ENCODE results near the gene FRY.

The FRY gene

DNA sequence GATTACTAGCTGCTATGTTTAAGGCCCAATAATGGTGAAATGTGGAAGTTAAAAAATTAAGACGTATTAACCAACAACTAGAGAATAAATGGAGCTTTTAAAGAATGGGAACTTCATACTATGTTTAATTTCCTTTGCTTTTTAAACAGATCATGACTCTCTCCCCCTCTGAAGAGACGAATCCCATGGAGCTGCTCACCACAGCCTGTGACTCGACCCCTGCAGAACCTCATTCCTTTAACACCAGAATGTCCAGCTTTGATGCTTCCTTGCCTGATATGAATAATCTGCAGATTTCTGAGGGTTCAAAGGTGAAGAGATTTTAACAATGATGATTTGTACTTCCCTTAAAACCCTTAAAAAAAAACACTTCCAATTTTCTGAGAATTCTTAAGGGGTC is 230.6 kb downstream of the FRY start:
- Histone ChIP-seq H3K36me3 (replicated peaks; ENCODE audit: low read depth, low read length) (no peaks in the 10 kb centered on the region), H3K4me1 (ENCODE audit: low read length) (peaks cover 8% of the 10 kb centered on the region), H3K4me2 (ENCODE audit: low read length) (no peak overlapping the region), H3K79me2 (ENCODE audit: low read length) (no peaks in the 10 kb centered on the region), H4K20me1 (ENCODE audit: insufficient read depth, low read length) (no peaks in the 10 kb centered on the region), H3K27ac (ENCODE audit: low read length) (no peak overlapping the region), H3K9ac (ENCODE audit: low read length) (no peak overlapping the region), H3K27me3 (ENCODE audit: low read depth, low read length) (no peaks in the 10 kb centered on the region; the same call in none of the 2 replicates), H3K4me3 (ENCODE audit: low read length) (no peak overlapping the region), H2AFZ (ENCODE audit: low read depth, low read length) (no peak overlapping the region), H3K9me3 (ENCODE audit: insufficient read depth, low read length) (no peaks in the 10 kb centered on the region)
- TF ChIP-seq EZH2phosphoT487 (IDR thresholded peaks at IDR 0.05; ENCODE audit: low read depth) = no peak
- TF ChIP-seq, protein P1, sequence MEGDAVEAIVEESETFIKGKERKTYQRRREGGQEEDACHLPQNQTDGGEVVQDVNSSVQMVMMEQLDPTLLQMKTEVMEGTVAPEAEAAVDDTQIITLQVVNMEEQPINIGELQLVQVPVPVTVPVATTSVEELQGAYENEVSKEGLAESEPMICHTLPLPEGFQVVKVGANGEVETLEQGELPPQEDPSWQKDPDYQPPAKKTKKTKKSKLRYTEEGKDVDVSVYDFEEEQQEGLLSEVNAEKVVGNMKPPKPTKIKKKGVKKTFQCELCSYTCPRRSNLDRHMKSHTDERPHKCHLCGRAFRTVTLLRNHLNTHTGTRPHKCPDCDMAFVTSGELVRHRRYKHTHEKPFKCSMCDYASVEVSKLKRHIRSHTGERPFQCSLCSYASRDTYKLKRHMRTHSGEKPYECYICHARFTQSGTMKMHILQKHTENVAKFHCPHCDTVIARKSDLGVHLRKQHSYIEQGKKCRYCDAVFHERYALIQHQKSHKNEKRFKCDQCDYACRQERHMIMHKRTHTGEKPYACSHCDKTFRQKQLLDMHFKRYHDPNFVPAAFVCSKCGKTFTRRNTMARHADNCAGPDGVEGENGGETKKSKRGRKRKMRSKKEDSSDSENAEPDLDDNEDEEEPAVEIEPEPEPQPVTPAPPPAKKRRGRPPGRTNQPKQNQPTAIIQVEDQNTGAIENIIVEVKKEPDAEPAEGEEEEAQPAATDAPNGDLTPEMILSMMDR (IDR thresholded peaks at IDR 0.05; ENCODE audit: low read depth, low read length) = no peak

DNA sequence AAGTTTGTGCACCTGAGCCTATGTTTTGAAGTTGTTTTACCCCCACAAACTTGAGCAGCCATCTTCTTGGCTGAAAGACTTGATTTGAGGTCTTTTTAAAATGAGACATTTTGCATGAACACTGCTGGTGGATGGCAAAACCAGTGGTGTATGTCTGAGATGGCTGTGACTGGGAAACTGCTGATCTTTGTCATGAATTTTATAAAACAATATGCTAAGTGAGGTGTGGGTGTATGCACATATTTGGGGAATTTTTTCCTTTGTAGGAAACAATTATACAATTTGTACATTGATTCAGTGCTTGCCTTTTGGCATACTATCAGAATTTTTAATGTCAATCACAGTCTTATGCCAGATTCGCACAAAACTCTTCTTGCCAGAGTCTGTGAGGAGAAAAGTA is 231.0 kb downstream of the FRY start:
- no peak overlapping the region for H3K9ac ChIP-seq (ENCODE audit: low read length)
- H4K20me1 ChIP-seq (ENCODE audit: insufficient read depth, low read length) = no peaks in the 10 kb centered on the region
- H3K27ac ChIP-seq (ENCODE audit: low read length) = no peak overlapping the region
- H3K9me3 ChIP-seq (ENCODE audit: insufficient read depth, low read length) = no peaks in the 10 kb centered on the region
- H3K4me2 ChIP-seq (ENCODE audit: low read length) = no peak overlapping the region
- no peaks in the 10 kb centered on the region; the same call in none of the 2 replicates for H3K27me3 ChIP-seq (ENCODE audit: low read depth, low read length)
- H3K4me3 ChIP-seq (ENCODE audit: low read length) = no peak overlapping the region
- H3K4me1 ChIP-seq (ENCODE audit: low read length) = peaks cover 8% of the 10 kb centered on the region
- TF ChIP-seq EZH2phosphoT487 (IDR thresholded peaks at IDR 0.05; ENCODE audit: low read depth) = no peak
- TF ChIP-seq, protein P1 (IDR thresholded peaks at IDR 0.05; ENCODE audit: low read depth, low read length) = no peak
- no peak overlapping the region for H2AFZ ChIP-seq (ENCODE audit: low read depth, low read length)
- H3K36me3 ChIP-seq (replicated peaks; ENCODE audit: low read depth, low read length) = no peaks in the 10 kb centered on the region
- H3K79me2 ChIP-seq (ENCODE audit: low read length) = no peaks in the 10 kb centered on the region

DNA sequence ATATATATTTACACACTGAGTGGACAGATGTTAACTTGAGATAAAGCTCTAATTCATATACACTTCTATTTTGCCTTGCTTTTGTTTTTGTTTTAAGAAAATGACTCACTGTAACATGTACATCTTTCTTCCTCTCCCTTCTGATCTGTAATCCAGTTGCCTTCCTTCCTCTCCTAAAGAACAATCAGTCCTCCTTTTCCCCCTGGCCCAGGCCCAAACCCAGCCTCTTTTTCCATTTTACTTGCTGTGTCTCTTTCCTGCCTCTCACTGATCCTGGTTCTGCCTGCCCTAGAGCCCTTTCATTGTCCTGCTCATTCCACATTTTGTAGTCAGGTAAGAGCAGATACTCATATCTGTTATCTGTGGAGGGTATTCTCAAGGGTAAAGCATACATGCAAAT is 232.8 kb downstream of the FRY start:
- Histone ChIP-seq H3K4me2 (ENCODE audit: low read length) (no peak overlapping the region), H3K36me3 (replicated peaks; ENCODE audit: low read depth, low read length) (no peaks in the 10 kb centered on the region), H3K27ac (ENCODE audit: low read length) (no peak overlapping the region), H4K20me1 (ENCODE audit: insufficient read depth, low read length) (no peaks in the 10 kb centered on the region), H3K4me1 (ENCODE audit: low read length) (peaks cover 8% of the 10 kb centered on the region), H3K27me3 (ENCODE audit: low read depth, low read length) (no peaks in the 10 kb centered on the region), H3K9me3 (ENCODE audit: insufficient read depth, low read length) (no peaks in the 10 kb centered on the region), H2AFZ (ENCODE audit: low read depth, low read length) (no peak overlapping the region), H3K4me3 (ENCODE audit: low read length) (no peak overlapping the region), H3K79me2 (ENCODE audit: low read length) (no peaks in the 10 kb centered on the region), H3K9ac (ENCODE audit: low read length) (no peak overlapping the region)
- TF ChIP-seq EZH2phosphoT487 (IDR thresholded peaks at IDR 0.05; ENCODE audit: low read depth) = no peak
- TF ChIP-seq, protein P1 (IDR thresholded peaks at IDR 0.05; ENCODE audit: low read depth, low read length) = no peak

DNA sequence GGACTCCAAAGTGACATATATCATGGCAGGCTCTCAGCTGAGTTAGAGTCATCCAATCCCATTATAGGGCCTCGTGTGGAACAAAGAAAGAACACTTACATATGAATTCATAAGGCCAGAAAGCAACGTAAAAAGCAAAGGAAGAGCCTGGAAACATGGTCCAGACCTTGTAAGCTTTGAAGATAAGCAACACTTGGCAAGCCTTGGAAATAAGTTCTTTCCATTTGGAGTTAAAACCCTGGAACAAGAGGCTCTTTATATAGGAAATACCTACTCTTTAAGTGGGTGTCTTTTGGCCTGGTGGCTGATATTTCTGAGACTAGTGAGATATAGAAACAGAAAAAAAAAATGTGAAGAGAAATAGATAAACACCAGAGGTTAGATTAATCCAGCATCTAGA is 234.2 kb downstream of the FRY start:
- Histone ChIP-seq H3K27ac (ENCODE audit: low read length) (no peak overlapping the region), H3K4me1 (ENCODE audit: low read length) (peaks cover 4% of the 10 kb centered on the region; the same call in 1 of the 2 replicates), H3K36me3 (replicated peaks; ENCODE audit: low read depth, low read length) (no peaks in the 10 kb centered on the region), H4K20me1 (ENCODE audit: insufficient read depth, low read length) (no peaks in the 10 kb centered on the region), H3K27me3 (ENCODE audit: low read depth, low read length) (no peaks in the 10 kb centered on the region), H2AFZ (ENCODE audit: low read depth, low read length) (no peak overlapping the region), H3K9ac (ENCODE audit: low read length) (no peak overlapping the region), H3K9me3 (ENCODE audit: insufficient read depth, low read length) (no peaks in the 10 kb centered on the region), H3K4me3 (ENCODE audit: low read length) (no peak overlapping the region), H3K79me2 (ENCODE audit: low read length) (no peaks in the 10 kb centered on the region), H3K4me2 (ENCODE audit: low read length) (no peak overlapping the region)
- TF ChIP-seq, protein P1 (IDR thresholded peaks at IDR 0.05; ENCODE audit: low read depth, low read length) = no peak
- TF ChIP-seq EZH2phosphoT487 (IDR thresholded peaks at IDR 0.05; ENCODE audit: low read depth) = no peak
